ENCODE results near the gene PSAT1.

PSAT1 gene

GRCh38 chr9:78261403-78262001 is 35.4 kb upstream of the PSAT1 start:
- Mint-ChIP-seq H3K27ac (no peak overlapping the region), H3K4me3 (no peak overlapping the region), H3K9me3 (no peaks in the 10 kb centered on the region), H3K4me1 (no peaks in the 10 kb centered on the region), H3K36me3 (ENCODE audit: low read depth) (peaks cover 47% of the 10 kb centered on the region), H3K27me3 (ENCODE audit: low read depth, poor library complexity) (no peaks in the 10 kb centered on the region)
- TF ChIP-seq CTCF (IDR thresholded peaks at IDR 0.05), result peak; percentile 74
- no peak for DNase-seq

GRCh38 chr9:78262655-78263054 is 34.3 kb upstream of the PSAT1 start:
- Mint-ChIP-seq H3K36me3 (ENCODE audit: low read depth) (peaks cover 45% of the 10 kb centered on the region), H3K4me3 (no peak overlapping the region), H3K4me1 (no peaks in the 10 kb centered on the region), H3K27ac (no peak overlapping the region), H3K9me3 (no peaks in the 10 kb centered on the region), H3K27me3 (ENCODE audit: low read depth, poor library complexity) (no peaks in the 10 kb centered on the region)
- DNase-seq, result no peak
- no peak for TF ChIP-seq CTCF (IDR thresholded peaks at IDR 0.05)

GRCh38 chr9:78267889-78268288 is 29.0 kb upstream of the PSAT1 start:
- Mint-ChIP-seq H3K4me1 (no peaks in the 10 kb centered on the region), H3K9me3 (no peaks in the 10 kb centered on the region), H3K36me3 (ENCODE audit: low read depth) (peaks cover 56% of the 10 kb centered on the region), H3K4me3 (no peak overlapping the region), H3K27ac (peak overlapping the region; percentile 0), H3K27me3 (ENCODE audit: low read depth, poor library complexity) (no peaks in the 10 kb centered on the region)
- TF ChIP-seq CTCF (IDR thresholded peaks at IDR 0.05), result no peak
- DNase-seq, result no peak

GRCh38 chr9:78269784-78270183 is 27.1 kb upstream of the PSAT1 start:
- DNase-seq, result no peak
- no peaks in the 10 kb centered on the region for H3K4me1 Mint-ChIP-seq
- H3K27me3 Mint-ChIP-seq (ENCODE audit: low read depth, poor library complexity), result no peaks in the 10 kb centered on the region
- H3K27ac Mint-ChIP-seq, result peak overlapping the region; percentile 19
- H3K9me3 Mint-ChIP-seq, result no peaks in the 10 kb centered on the region
- H3K4me3 Mint-ChIP-seq, result no peak overlapping the region
- H3K36me3 Mint-ChIP-seq (ENCODE audit: low read depth), result peaks cover 65% of the 10 kb centered on the region
- no peak for TF ChIP-seq CTCF (IDR thresholded peaks at IDR 0.05)

- no peak for TF ChIP-seq CTCF (IDR thresholded peaks at IDR 0.05)
- H3K4me3 Mint-ChIP-seq, result no peak overlapping the region
- H3K36me3 Mint-ChIP-seq (ENCODE audit: low read depth), result peaks cover 44% of the 10 kb centered on the region
- no peaks in the 10 kb centered on the region for H3K9me3 Mint-ChIP-seq
- DNase-seq, result no peak
- no peaks in the 10 kb centered on the region for H3K4me1 Mint-ChIP-seq
- no peak overlapping the region for H3K27ac Mint-ChIP-seq
- H3K27me3 Mint-ChIP-seq (ENCODE audit: low read depth, poor library complexity), result no peaks in the 10 kb centered on the region
These were observed 24.6 kb upstream of the PSAT1 start for GRCh38 chr9:78272307-78272706.

GRCh38 chr9:78273761-78274160 is 23.2 kb upstream of the PSAT1 start:
- H3K36me3 Mint-ChIP-seq (ENCODE audit: low read depth), result peaks cover 34% of the 10 kb centered on the region
- H3K4me1 Mint-ChIP-seq, result no peaks in the 10 kb centered on the region
- H3K27me3 Mint-ChIP-seq (ENCODE audit: low read depth, poor library complexity), result no peaks in the 10 kb centered on the region
- H3K9me3 Mint-ChIP-seq, result no peaks in the 10 kb centered on the region
- no peak for TF ChIP-seq CTCF (IDR thresholded peaks at IDR 0.05)
- H3K27ac Mint-ChIP-seq, result no peak overlapping the region
- DNase-seq, result no peak
- no peak overlapping the region for H3K4me3 Mint-ChIP-seq
